Lower leg skin (tissue), 3 donors: Measurements from ENCODE around the gene CR1L.

Experiments
- POLR2A ChIP-seq, 2 donors: fragments of 450-650 bp; IDR thresholded peaks; one replicate each; pipeline ENCODE4 v1.6.1; 2016 to 2017; ENCODE audit warnings: antibody characterized with exemption in 2 of 2, mild to moderate bottlenecking in 1 of 2, moderate library complexity in 1 of 2
- TF ChIP-seq, protein P1 (sequence below), 3 donors: fragments of 450-650 bp; IDR thresholded peaks; one replicate each; pipeline ENCODE4 v1.5.1; 2016; ENCODE audit warnings: antibody characterized with exemption in 3 of 3, mild to moderate bottlenecking in 3 of 3, moderate library complexity in 2 of 3

DNA sequence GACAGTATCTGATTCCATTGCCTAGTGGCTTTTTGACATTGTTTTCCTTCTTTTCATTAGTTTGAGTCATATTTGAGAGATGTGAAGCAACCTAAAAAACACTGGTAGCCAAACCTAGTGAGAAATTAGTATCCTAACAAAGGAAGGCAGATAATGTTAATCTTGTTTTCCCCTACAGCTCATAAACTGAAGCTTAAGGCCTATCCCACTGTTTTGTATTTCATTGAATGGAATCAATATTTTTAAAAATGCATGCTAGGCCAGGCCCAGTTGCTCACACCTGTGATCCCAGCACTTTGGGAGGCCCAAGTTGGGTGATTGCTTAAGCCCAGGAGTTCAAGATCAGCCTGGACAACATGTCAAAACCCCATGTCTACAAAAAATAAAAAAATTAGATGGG lies 1.2 kb downstream of the CR1L start:
- TF ChIP-seq, protein P1, sequence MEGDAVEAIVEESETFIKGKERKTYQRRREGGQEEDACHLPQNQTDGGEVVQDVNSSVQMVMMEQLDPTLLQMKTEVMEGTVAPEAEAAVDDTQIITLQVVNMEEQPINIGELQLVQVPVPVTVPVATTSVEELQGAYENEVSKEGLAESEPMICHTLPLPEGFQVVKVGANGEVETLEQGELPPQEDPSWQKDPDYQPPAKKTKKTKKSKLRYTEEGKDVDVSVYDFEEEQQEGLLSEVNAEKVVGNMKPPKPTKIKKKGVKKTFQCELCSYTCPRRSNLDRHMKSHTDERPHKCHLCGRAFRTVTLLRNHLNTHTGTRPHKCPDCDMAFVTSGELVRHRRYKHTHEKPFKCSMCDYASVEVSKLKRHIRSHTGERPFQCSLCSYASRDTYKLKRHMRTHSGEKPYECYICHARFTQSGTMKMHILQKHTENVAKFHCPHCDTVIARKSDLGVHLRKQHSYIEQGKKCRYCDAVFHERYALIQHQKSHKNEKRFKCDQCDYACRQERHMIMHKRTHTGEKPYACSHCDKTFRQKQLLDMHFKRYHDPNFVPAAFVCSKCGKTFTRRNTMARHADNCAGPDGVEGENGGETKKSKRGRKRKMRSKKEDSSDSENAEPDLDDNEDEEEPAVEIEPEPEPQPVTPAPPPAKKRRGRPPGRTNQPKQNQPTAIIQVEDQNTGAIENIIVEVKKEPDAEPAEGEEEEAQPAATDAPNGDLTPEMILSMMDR (IDR thresholded peaks at IDR 0.05): no peak
- TF ChIP-seq POLR2A (IDR thresholded peaks at IDR 0.05): no peak
